GM23338 (cell line): ENCODE results near the gene TBATA. TPM values are rescaled to one million over a fixed set of nuclear protein-coding genes. Genes with fewer than 3 reads are reported as not detected.

Experiments used
- ATAC-seq: fragments of 200-7000 bp; cut with Tn5 transposase; 3 replicates; pipeline ENCODE4 v1.9.1; 2020
- DNase-seq: peaks from one replicate; pipeline ENCODE4 v3.0.0-alpha.2; 2015; ENCODE audit warnings: low spot score
- H2AFZ ChIP-seq: fragments of 200-600 bp; sonication (generic); 2 replicates; pipeline ENCODE4 v1.8.0; 2016; ENCODE audit warnings: antibody characterized with exemption, mild to moderate bottlenecking, moderate library complexity
- H3F3A ChIP-seq: fragments of 200-600 bp; sonication (generic); replicated peaks from 2 replicates; pipeline ENCODE4 v1.8.0; 2017; ENCODE audit warnings: antibody characterized with exemption, mixed run types, low read depth
- H3K27ac ChIP-seq: fragments of 200-600 bp; sonication (generic); 2 replicates; pipeline ENCODE4 v1.6.1; 2016; ENCODE audit warnings: low read depth
- H3K27me3 ChIP-seq: fragments of 200-600 bp; sonication (generic); 2 replicates; pipeline ENCODE4 v1.8.0; 2016; ENCODE audit warnings: mild to moderate bottlenecking, mixed run types, moderate library complexity; ENCODE audit not compliant: insufficient read depth
- H3K36me3 ChIP-seq: fragments of 200-600 bp; sonication (generic); 2 replicates; pipeline ENCODE4 v1.8.0; 2016; ENCODE audit warnings: mild to moderate bottlenecking; ENCODE audit not compliant: insufficient read depth
- H3K4me1 ChIP-seq: fragments of 200-600 bp; sonication (generic); 2 replicates; pipeline ENCODE4 v1.8.0; 2016; ENCODE audit warnings: mild to moderate bottlenecking, moderate library complexity; ENCODE audit not compliant: insufficient read depth
- H3K4me2 ChIP-seq: fragments of 200-600 bp; sonication (generic); 2 replicates; pipeline ENCODE4 v1.7.1; 2017; ENCODE audit warnings: mixed run types
- H3K4me3 ChIP-seq: fragments of 200-600 bp; sonication (generic); 2 replicates; pipeline ENCODE4 v1.6.1; 2016; ENCODE audit warnings: mixed run types
- H3K79me2 ChIP-seq: fragments of 200-600 bp; sonication (generic); replicated peaks from 2 replicates; pipeline ENCODE4 v1.8.0; 2017; ENCODE audit warnings: mild to moderate bottlenecking; ENCODE audit not compliant: insufficient read depth
- H3K9me2 ChIP-seq: fragments of 200-600 bp; sonication (generic); 2 replicates; pipeline ENCODE4 v1.8.0; 2017; ENCODE audit not compliant: insufficient read depth
- H4K20me1 ChIP-seq: fragments of 200-600 bp; sonication (generic); replicated peaks from 2 replicates; pipeline ENCODE4 v1.8.0; 2017; ENCODE audit warnings: mild to moderate bottlenecking; ENCODE audit not compliant: insufficient read depth
- H3K27ac Mint-ChIP-seq: 2 replicates; pipeline ENCODE4 v1.8.0; 2020; ENCODE audit warnings: inconsistent platforms, mild to moderate bottlenecking, moderate library complexity, mixed read lengths
- H3K27me3 Mint-ChIP-seq: 3 replicates; pipeline ENCODE4 v1.8.0; 2022; ENCODE audit warnings: low read depth, mild to moderate bottlenecking, moderate library complexity, mixed read lengths, inconsistent platforms; ENCODE audit not compliant: insufficient read depth, poor library complexity
- H3K36me3 Mint-ChIP-seq: 3 replicates; pipeline ENCODE4 v1.8.0; 2021; ENCODE audit warnings: low read depth, mild to moderate bottlenecking, inconsistent platforms, moderate library complexity, mixed read lengths
- H3K4me1 Mint-ChIP-seq: 3 replicates; pipeline ENCODE4 v1.8.0; 2020; ENCODE audit warnings: mild to moderate bottlenecking, inconsistent platforms, mixed read lengths
- H3K4me3 Mint-ChIP-seq: 3 replicates; pipeline ENCODE4 v1.8.0; 2021; ENCODE audit warnings: moderate library complexity, mild to moderate bottlenecking, inconsistent platforms, mixed read lengths
- H3K9me3 Mint-ChIP-seq: 3 replicates; pipeline ENCODE4 v1.8.0; 2020; ENCODE audit warnings: moderate library complexity, mild to moderate bottlenecking, inconsistent platforms, mixed read lengths
- CTCF ChIP-seq, 2 experiments: fragments of 200-600 bp in 1 of 2; sonication (generic) in 1 of 2; conservative IDR thresholded peaks; 2 replicates each; pipeline versions ENCODE4 v1.5.1 to v1.6.1; 2016 to 2017; ENCODE audit warnings: antibody characterized with exemption in 2 of 2, low read depth in 2 of 2, mild to moderate bottlenecking in 2 of 2, moderate library complexity in 1 of 2
- ETS1 ChIP-seq: IDR thresholded peaks from 2 replicates; pipeline ENCODE4 v1.6.1; 2016; ENCODE audit warnings: antibody characterized with exemption
- EZH2 ChIP-seq: fragments of 200-600 bp; sonication (generic); IDR thresholded peaks from one replicate; pipeline ENCODE4 v1.8.0; 2017; ENCODE audit warnings: antibody characterized with exemption, mild to moderate bottlenecking, low read depth; ENCODE audit not compliant: unreplicated experiment
- JUNB ChIP-seq: IDR thresholded peaks from one replicate; pipeline ENCODE4 v1.6.1; 2016; ENCODE audit warnings: antibody characterized with exemption; ENCODE audit not compliant: unreplicated experiment
- POLR2AphosphoS5 ChIP-seq: IDR thresholded peaks from 2 replicates; pipeline ENCODE4 v1.6.1; 2016; ENCODE audit warnings: antibody characterized with exemption, low read depth
- REST ChIP-seq: IDR thresholded peaks from one replicate; pipeline ENCODE4 v1.6.1; 2018; ENCODE audit warnings: antibody characterized with exemption; ENCODE audit not compliant: unreplicated experiment
- ZNF114 ChIP-seq: fragments of 250-450 bp; sonication (Bioruptor Pico); IDR thresholded peaks from 2 replicates; pipeline ENCODE4 v1.5.0; 2020; ENCODE audit warnings: mild to moderate bottlenecking, moderate library complexity
- ZNF331 ChIP-seq: fragments of 250-450 bp; sonication (Bioruptor Pico); IDR thresholded peaks from 2 replicates; pipeline ENCODE4 v1.5.0; 2020; ENCODE audit warnings: low read depth, mild to moderate bottlenecking, moderate library complexity
- ZNF462 ChIP-seq: fragments of 250-450 bp; sonication (Bioruptor Pico); IDR thresholded peaks from 2 replicates; pipeline ENCODE4 v1.5.0; 2020; ENCODE audit warnings: mild to moderate bottlenecking, moderate library complexity
- polyA plus RNA-seq: library from polyadenylated mRNA; unstranded; fragments of >200 nt; fragmentation: Nextera tagmentation; extraction: Ambion mirVana; gene quantifications from 2 replicates; pipeline ENCODE4 v1.2.1, GENCODE V29; 2016
- total RNA-seq: library from RNA; depleted of rRNA; stranded (reverse); fragments of >200 nt; shearing (Covaris generic); gene quantifications from 2 replicates; pipeline ENCODE4 v1.2.3, GENCODE V29; 2014

The TBATA gene
- total and polyA plus RNA-seq, 2 experiments from 2014 or later, result not detected

GRCh38 chr10:70784016-70784415, 1.2 kb downstream of the TBATA start (continued):
- TF ChIP-seq CTCF (conservative IDR thresholded peaks at IDR 0.05; ENCODE audit: low read depth in 2 of 2) (no peak), EZH2 (no peak), ETS1 (no peak), ZNF331 (CRISPR knock-in tag) (no peak), ZNF114 (CRISPR knock-in tag) (no peak), REST (no peak)

GRCh38 chr10:70782746-70783680, 2.2 kb downstream of the TBATA start:
- no peak overlapping the region for H3K27ac Mint-ChIP-seq
- no peak overlapping the region for H3K4me3 ChIP-seq
- H3K4me1 ChIP-seq, result no peaks in the 10 kb centered on the region
- TF ChIP-seq JUNB (no peak), ZNF462 (CRISPR knock-in tag) (no peak), POLR2AphosphoS5 (no peak)

More at GRCh38 chr10:70782746-70783680, 2.2 kb downstream of the TBATA start:
- H3K4me2 ChIP-seq, result no peak overlapping the region
- H2AFZ ChIP-seq, result no peak overlapping the region
- no peaks in the 10 kb centered on the region for H3K79me2 ChIP-seq
- H3K36me3 Mint-ChIP-seq, result no peaks in the 10 kb centered on the region
- DNase-seq, result no peak
- H3K27ac ChIP-seq, result no peak overlapping the region
- no peaks in the 10 kb centered on the region; the same call in 1 of the 2 replicates for H4K20me1 ChIP-seq
- no peaks in the 10 kb centered on the region for H3K9me3 Mint-ChIP-seq
- ATAC-seq, result no peak
- no peaks in the 10 kb centered on the region for H3F3A ChIP-seq
- no peaks in the 10 kb centered on the region for H3K36me3 ChIP-seq
- H3K9me2 ChIP-seq, result peaks cover 4% of the 10 kb centered on the region; the same call in 1 of the 2 replicates
- H3K4me3 Mint-ChIP-seq, result no peak overlapping the region
- no peaks in the 10 kb centered on the region for H3K27me3 ChIP-seq
- peaks cover 5% of the 10 kb centered on the region; the same call in 2 of the 3 replicates for H3K4me1 Mint-ChIP-seq
- H3K27me3 Mint-ChIP-seq, result no peaks in the 10 kb centered on the region
